ENCODE measurements around the gene QSOX2.

QSOX2 gene

DNA sequence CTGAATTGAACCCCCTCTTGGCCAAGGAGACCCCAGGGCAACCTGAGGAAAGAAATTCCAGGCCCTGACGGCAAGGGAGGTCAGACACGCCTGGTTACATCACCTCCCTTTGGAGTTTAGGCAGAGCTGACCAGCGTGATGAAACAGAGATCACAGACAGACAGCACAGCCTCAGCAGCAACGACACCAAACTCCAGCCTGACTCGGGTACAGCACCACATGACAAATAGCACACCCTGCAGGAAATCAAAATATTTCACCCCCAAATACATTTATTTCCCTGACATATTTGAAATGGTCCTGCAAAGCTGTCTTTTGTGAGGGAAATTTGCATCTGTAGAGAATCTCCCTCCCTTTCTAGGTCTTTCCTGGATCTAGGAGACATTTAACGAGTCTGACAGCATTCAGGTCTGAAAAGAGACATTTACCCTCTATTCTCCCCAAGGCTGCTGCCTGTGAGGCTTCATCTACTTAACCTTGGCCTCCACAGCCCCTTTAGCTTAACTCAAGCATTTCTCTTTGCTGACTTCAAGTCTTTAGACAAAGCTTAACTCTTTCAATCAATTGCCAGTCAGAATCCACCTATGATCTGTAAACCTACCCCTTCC lies 2.6 kb downstream of the QSOX2 start:
- Histone ChIP-seq H4K8ac (ENCODE audit: low read depth, low read length) (no peak overlapping the region), H3K9me3 (replicated peaks in 1 of 2; ENCODE audit: control insufficient read depth in 2 of 2, insufficient read depth in 1 of 2, low read depth in 1 of 2, low read length in 2 of 2) (no peaks in the 10 kb centered on the region), H3K23ac (ENCODE audit: low read depth, low read length, poor library complexity) (no peak overlapping the region), H2BK5ac (ENCODE audit: low read length) (no peak overlapping the region), H3K79me1 (ENCODE audit: low read depth, low read length) (peaks cover 16% of the 10 kb centered on the region), H3K27ac (replicated peaks; ENCODE audit: low read length) (no peak overlapping the region), H3K14ac (ENCODE audit: low read length) (no peak overlapping the region), H2BK12ac (ENCODE audit: low read length) (no peak overlapping the region), H2BK120ac (ENCODE audit: low read depth, low read length) (no peak overlapping the region), H3K4me1 (ENCODE audit: control insufficient read depth in 2 of 2, insufficient read depth in 1 of 2, low read depth in 1 of 2, low read length in 2 of 2) (peaks cover 8 to 21% of the 10 kb centered on the region in 2 donors), H2AK5ac (ENCODE audit: low read depth, low read length) (no peak overlapping the region), H3K18ac (ENCODE audit: low read length) (no peak overlapping the region), H3K4me3 (ENCODE audit: low read length in 2 of 2) (no peak overlapping the region), H2AFZ (ENCODE audit: low read length) (no peak overlapping the region), H4K91ac (ENCODE audit: low read depth, low read length, poor library complexity) (no peak overlapping the region), H3K9ac (ENCODE audit: low read depth, low read length, poor library complexity) (peak overlapping the region; percentile 30), H2BK15ac (ENCODE audit: low read length) (no peak overlapping the region), H3K4me2 (ENCODE audit: insufficient read depth, low read length, poor library complexity, severe bottlenecking) (no peak overlapping the region), H3K36me3 (replicated peaks in 1 of 2; ENCODE audit: control insufficient read depth in 2 of 2, insufficient read depth in 2 of 2, low read length in 2 of 2) (peaks cover 7 to 12% of the 10 kb centered on the region in 2 donors), H3K27me3 (ENCODE audit: control insufficient read depth in 3 of 3, insufficient read depth in 3 of 3, low read depth in 1 of 3, low read length in 3 of 3) (peaks cover 0 to 16% (median 0%) of the 10 kb centered on the region in 3 experiments), H3K4ac (ENCODE audit: low read length) (no peak overlapping the region)
- WGBS, 2 donors (ENCODE audit: extremely low coverage in 2 of 2, insufficient read length in 2 of 2, insufficient replicate concordance in 1 of 2) = no CpG with 5 or more reads among the region's 6 CpGs
- no peak for DNase-seq (ENCODE audit: low spot score)

DNA sequence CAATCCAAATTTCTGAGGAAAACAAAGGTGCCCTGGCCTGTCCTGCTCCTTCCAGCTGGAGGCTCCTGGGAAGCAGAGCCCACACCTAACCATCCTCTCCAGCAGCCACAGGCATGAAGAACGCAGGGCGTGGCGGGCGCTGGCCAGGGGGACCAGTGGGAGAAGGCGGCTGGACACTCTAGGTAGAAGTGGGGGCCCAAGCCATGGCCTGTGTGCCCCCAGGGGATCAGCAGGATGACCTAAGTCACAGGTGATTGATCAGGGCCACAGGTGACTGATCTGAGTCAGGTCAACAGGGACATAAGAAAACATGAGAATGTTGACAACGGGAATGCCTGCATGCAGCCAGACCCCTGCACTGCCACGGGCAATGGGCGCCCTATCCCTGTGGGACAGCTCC lies 3.4 kb downstream of the QSOX2 start:
- WGBS, 2 donors (ENCODE audit: extremely low coverage in 2 of 2, insufficient read length in 2 of 2, insufficient replicate concordance in 1 of 2) = no CpG with 5 or more reads among the region's 8 CpGs

DNA sequence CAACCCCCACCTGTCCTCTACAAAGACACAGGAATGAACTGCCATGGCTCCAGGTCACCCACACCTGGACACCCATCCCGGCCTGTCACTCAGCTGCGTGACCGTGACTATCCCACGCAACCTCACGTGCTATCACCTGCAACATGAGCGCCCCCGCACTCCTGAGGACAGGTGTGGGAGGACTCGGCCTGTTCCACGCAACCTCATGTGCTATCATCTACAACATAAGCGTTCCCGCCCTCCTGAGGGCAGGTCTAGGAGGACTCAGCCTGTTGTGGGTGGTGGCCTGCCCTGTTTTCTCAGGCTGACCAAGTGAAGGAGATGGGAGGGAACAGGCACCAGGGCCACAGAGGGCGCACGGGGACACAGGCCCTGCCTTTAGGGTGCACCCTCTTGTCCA lies 4.1 kb downstream of the QSOX2 start:
- Histone ChIP-seq H3K79me1 (ENCODE audit: low read depth, low read length) (peaks cover 16% of the 10 kb centered on the region), H3K9me3 (replicated peaks in 1 of 2; ENCODE audit: control insufficient read depth in 2 of 2, insufficient read depth in 1 of 2, low read depth in 1 of 2, low read length in 2 of 2) (no peaks in the 10 kb centered on the region), H2BK120ac (ENCODE audit: low read depth, low read length) (no peak overlapping the region), H3K27ac (replicated peaks; ENCODE audit: low read length) (no peak overlapping the region), H2AFZ (ENCODE audit: low read length) (no peak overlapping the region), H3K4me3 (ENCODE audit: low read length in 2 of 2) (peak overlapping the region in 1 of 2 donors; percentile 15), H4K8ac (ENCODE audit: low read depth, low read length) (peak overlapping the region; percentile 52), H2BK15ac (ENCODE audit: low read length) (no peak overlapping the region), H3K4me2 (ENCODE audit: insufficient read depth, low read length, poor library complexity, severe bottlenecking) (no peak overlapping the region), H2BK5ac (ENCODE audit: low read length) (no peak overlapping the region), H3K4me1 (ENCODE audit: control insufficient read depth in 2 of 2, insufficient read depth in 1 of 2, low read depth in 1 of 2, low read length in 2 of 2) (peaks cover 6 to 21% of the 10 kb centered on the region in 2 donors), H3K14ac (ENCODE audit: low read length) (no peak overlapping the region), H4K91ac (ENCODE audit: low read depth, low read length, poor library complexity) (no peak overlapping the region), H2BK12ac (ENCODE audit: low read length) (no peak overlapping the region), H3K27me3 (ENCODE audit: control insufficient read depth in 3 of 3, insufficient read depth in 3 of 3, low read depth in 1 of 3, low read length in 3 of 3) (peaks cover 0 to 4% (median 0%) of the 10 kb centered on the region in 3 experiments), H3K4ac (ENCODE audit: low read length) (no peak overlapping the region), H3K18ac (ENCODE audit: low read length) (no peak overlapping the region), H3K23ac (ENCODE audit: low read depth, low read length, poor library complexity) (no peak overlapping the region), H3K9ac (ENCODE audit: low read depth, low read length, poor library complexity) (peak overlapping the region; percentile 24), H3K36me3 (replicated peaks in 1 of 2; ENCODE audit: control insufficient read depth in 2 of 2, insufficient read depth in 2 of 2, low read length in 2 of 2) (peaks cover 9 to 22% of the 10 kb centered on the region in 2 donors), H2AK5ac (ENCODE audit: low read depth, low read length) (no peak overlapping the region)
- DNase-seq (ENCODE audit: low spot score) = no peak
- no CpG with 5 or more reads among the region's 13 CpGs for WGBS, 2 donors (ENCODE audit: extremely low coverage in 2 of 2, insufficient read length in 2 of 2, insufficient replicate concordance in 1 of 2)

More for the DNA sequence above, 3.4 kb downstream of the QSOX2 start:
- Histone ChIP-seq H4K91ac (ENCODE audit: low read depth, low read length, poor library complexity) (no peak overlapping the region), H4K8ac (ENCODE audit: low read depth, low read length) (no peak overlapping the region), H3K18ac (ENCODE audit: low read length) (no peak overlapping the region), H3K14ac (ENCODE audit: low read length) (no peak overlapping the region), H3K27ac (replicated peaks; ENCODE audit: low read length) (no peak overlapping the region), H3K79me1 (ENCODE audit: low read depth, low read length) (peaks cover 16% of the 10 kb centered on the region), H3K9me3 (replicated peaks in 1 of 2; ENCODE audit: control insufficient read depth in 2 of 2, insufficient read depth in 1 of 2, low read depth in 1 of 2, low read length in 2 of 2) (no peaks in the 10 kb centered on the region), H2AK5ac (ENCODE audit: low read depth, low read length) (no peak overlapping the region), H3K27me3 (ENCODE audit: control insufficient read depth in 3 of 3, insufficient read depth in 3 of 3, low read depth in 1 of 3, low read length in 3 of 3) (peaks cover 0 to 11% (median 0%) of the 10 kb centered on the region in 3 experiments), H2BK12ac (ENCODE audit: low read length) (no peak overlapping the region), H3K4me1 (ENCODE audit: control insufficient read depth in 2 of 2, insufficient read depth in 1 of 2, low read depth in 1 of 2, low read length in 2 of 2) (peaks cover 6 to 21% of the 10 kb centered on the region in 2 donors), H3K9ac (ENCODE audit: low read depth, low read length, poor library complexity) (peak overlapping the region; percentile 32), H3K36me3 (replicated peaks in 1 of 2; ENCODE audit: control insufficient read depth in 2 of 2, insufficient read depth in 2 of 2, low read length in 2 of 2) (peaks cover 7 to 16% of the 10 kb centered on the region in 2 donors), H3K4me2 (ENCODE audit: insufficient read depth, low read length, poor library complexity, severe bottlenecking) (no peak overlapping the region), H2BK120ac (ENCODE audit: low read depth, low read length) (no peak overlapping the region), H3K4me3 (ENCODE audit: low read length in 2 of 2) (no peak overlapping the region), H2BK5ac (ENCODE audit: low read length) (no peak overlapping the region), H3K4ac (ENCODE audit: low read length) (no peak overlapping the region), H3K23ac (ENCODE audit: low read depth, low read length, poor library complexity) (no peak overlapping the region), H2BK15ac (ENCODE audit: low read length) (no peak overlapping the region), H2AFZ (ENCODE audit: low read length) (no peak overlapping the region)
- DNase-seq (ENCODE audit: low spot score) = no peak

DNA sequence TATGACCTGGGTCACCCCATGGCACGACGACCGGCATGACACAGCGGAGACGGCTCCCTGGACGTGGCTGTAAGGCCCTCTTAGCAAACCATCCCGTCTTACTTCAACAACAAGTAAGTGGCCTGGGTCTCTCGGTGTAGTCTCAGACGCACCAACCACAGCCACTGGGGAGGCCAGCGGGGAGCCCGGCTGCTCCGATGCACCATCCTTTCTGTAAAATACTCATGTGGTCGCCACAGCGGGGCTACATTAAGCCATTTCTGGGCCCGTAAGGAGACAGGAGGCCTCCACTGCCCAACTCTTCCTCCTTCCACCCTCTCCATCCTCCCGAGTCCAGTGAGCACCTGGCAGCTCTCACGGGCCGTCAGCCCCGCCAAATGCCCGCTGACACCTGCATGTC lies 4.7 kb downstream of the QSOX2 start:
- H3K36me3 ChIP-seq (replicated peaks in 1 of 2; ENCODE audit: control insufficient read depth in 2 of 2, insufficient read depth in 2 of 2, low read length in 2 of 2) = peaks cover 15 to 28% of the 10 kb centered on the region in 2 donors
- no peak overlapping the region for H2BK120ac ChIP-seq (ENCODE audit: low read depth, low read length)
- no peak overlapping the region for H3K14ac ChIP-seq (ENCODE audit: low read length)
- H3K4me2 ChIP-seq (ENCODE audit: insufficient read depth, low read length, poor library complexity, severe bottlenecking) = no peak overlapping the region
- peaks cover 6 to 21% of the 10 kb centered on the region in 2 donors for H3K4me1 ChIP-seq (ENCODE audit: control insufficient read depth in 2 of 2, insufficient read depth in 1 of 2, low read depth in 1 of 2, low read length in 2 of 2)
- no CpG with 5 or more reads among the region's 20 CpGs for WGBS, 2 donors (ENCODE audit: extremely low coverage in 2 of 2, insufficient read length in 2 of 2, insufficient replicate concordance in 1 of 2)
- no peak overlapping the region for H3K4ac ChIP-seq (ENCODE audit: low read length)
- H4K91ac ChIP-seq (ENCODE audit: low read depth, low read length, poor library complexity) = no peak overlapping the region
- H4K8ac ChIP-seq (ENCODE audit: low read depth, low read length) = no peak overlapping the region
- H3K9me3 ChIP-seq (replicated peaks in 1 of 2; ENCODE audit: control insufficient read depth in 2 of 2, insufficient read depth in 1 of 2, low read depth in 1 of 2, low read length in 2 of 2) = no peaks in the 10 kb centered on the region
- no peak overlapping the region for H2AK5ac ChIP-seq (ENCODE audit: low read depth, low read length)
- no peak overlapping the region for H2BK12ac ChIP-seq (ENCODE audit: low read length)
- H3K27me3 ChIP-seq (ENCODE audit: control insufficient read depth in 3 of 3, insufficient read depth in 3 of 3, low read depth in 1 of 3, low read length in 3 of 3) = no peaks in the 10 kb centered on the region
- H2BK5ac ChIP-seq (ENCODE audit: low read length) = no peak overlapping the region
- no peak overlapping the region for H2BK15ac ChIP-seq (ENCODE audit: low read length)
- peak overlapping the region; percentile 30 for H3K9ac ChIP-seq (ENCODE audit: low read depth, low read length, poor library complexity)
- H3K18ac ChIP-seq (ENCODE audit: low read length) = no peak overlapping the region
- no peak overlapping the region for H3K23ac ChIP-seq (ENCODE audit: low read depth, low read length, poor library complexity)
- no peak overlapping the region for H3K27ac ChIP-seq (replicated peaks; ENCODE audit: low read length)
- peaks cover 16% of the 10 kb centered on the region for H3K79me1 ChIP-seq (ENCODE audit: low read depth, low read length)
- no peak for DNase-seq (ENCODE audit: low spot score)
- no peak overlapping the region for H2AFZ ChIP-seq (ENCODE audit: low read length)
- H3K4me3 ChIP-seq (ENCODE audit: low read length in 2 of 2) = no peak overlapping the region

Measured in neuronal stem cell (in vitro differentiated cells).